OCI-LY3 (cell line): ENCODE results near the gene PELI2.

ENCODE experiments used
- EZH2phosphoT487 ChIP-seq: fragments of 200-600 bp; shearing (Covaris generic); IDR thresholded peaks from 2 replicates; pipeline ENCODE4 v1.6.1; 2018; ENCODE audit warnings: antibody characterized with exemption, mixed run types, low read depth
- TF ChIP-seq, protein P1 (sequence below): fragments of 200-600, 300-600 bp; sonication (generic); IDR thresholded peaks from 2 replicates; pipeline ENCODE4 v1.5.1; 2014; ENCODE audit warnings: antibody characterized with exemption, low read length, low read depth

DNA sequence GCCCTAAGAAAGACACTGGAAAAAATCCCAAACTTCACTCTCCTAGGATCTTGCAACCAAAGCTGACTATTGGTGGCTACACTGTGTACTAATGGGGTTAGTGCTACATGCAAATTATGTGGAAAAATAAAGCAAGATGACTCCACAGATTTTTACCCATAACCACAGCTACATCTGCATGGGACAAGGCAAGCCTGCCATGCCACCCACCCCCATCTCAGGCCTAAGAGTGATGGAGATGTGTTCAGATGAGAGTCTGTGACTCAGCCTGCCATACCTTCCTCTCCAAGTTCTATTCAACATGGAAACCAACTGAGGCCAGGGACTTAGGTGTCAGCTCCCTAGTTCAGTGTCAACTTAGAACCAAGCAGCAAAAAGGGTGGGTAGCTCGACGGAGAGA is 206.2 kb downstream of the PELI2 start:
- TF ChIP-seq, protein P1, sequence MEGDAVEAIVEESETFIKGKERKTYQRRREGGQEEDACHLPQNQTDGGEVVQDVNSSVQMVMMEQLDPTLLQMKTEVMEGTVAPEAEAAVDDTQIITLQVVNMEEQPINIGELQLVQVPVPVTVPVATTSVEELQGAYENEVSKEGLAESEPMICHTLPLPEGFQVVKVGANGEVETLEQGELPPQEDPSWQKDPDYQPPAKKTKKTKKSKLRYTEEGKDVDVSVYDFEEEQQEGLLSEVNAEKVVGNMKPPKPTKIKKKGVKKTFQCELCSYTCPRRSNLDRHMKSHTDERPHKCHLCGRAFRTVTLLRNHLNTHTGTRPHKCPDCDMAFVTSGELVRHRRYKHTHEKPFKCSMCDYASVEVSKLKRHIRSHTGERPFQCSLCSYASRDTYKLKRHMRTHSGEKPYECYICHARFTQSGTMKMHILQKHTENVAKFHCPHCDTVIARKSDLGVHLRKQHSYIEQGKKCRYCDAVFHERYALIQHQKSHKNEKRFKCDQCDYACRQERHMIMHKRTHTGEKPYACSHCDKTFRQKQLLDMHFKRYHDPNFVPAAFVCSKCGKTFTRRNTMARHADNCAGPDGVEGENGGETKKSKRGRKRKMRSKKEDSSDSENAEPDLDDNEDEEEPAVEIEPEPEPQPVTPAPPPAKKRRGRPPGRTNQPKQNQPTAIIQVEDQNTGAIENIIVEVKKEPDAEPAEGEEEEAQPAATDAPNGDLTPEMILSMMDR: no peak
- no peak for TF ChIP-seq EZH2phosphoT487
